ENCODE measurements around the gene RBMS3. TPM values are rescaled to one million over a fixed set of nuclear protein-coding genes. Genes with fewer than 3 reads are reported as not detected.

Gene RBMS3
- total RNA-seq, 1 donor from 2014 or later: 33.0 TPM

- Mint-ChIP-seq H3K9me3 (ENCODE audit: unreplicated experiment) (peaks cover 9% of the 10 kb centered on the region), H3K27me3 (ENCODE audit: low read depth, unreplicated experiment) (no peaks in the 10 kb centered on the region), H3K4me3 (ENCODE audit: unreplicated experiment) (no peak overlapping the region), H3K27ac (ENCODE audit: unreplicated experiment) (peak overlapping the region; percentile 62), H3K4me1 (ENCODE audit: low read depth, unreplicated experiment) (peaks cover 28% of the 10 kb centered on the region), H3K36me3 (ENCODE audit: low read depth, unreplicated experiment) (no peaks in the 10 kb centered on the region)
- no peaks in the 10 kb centered on the region for H4K20me1 ChIP-seq (ENCODE audit: insufficient read depth, low read length)
- DNase-seq (ENCODE audit: low read depth) (no peak), FAIRE-seq (peak; percentile 9)
- no peaks in the 10 kb centered on the region for H3K9me3 ChIP-seq (ENCODE audit: insufficient read depth, low read depth, low read length)
- TF ChIP-seq EZH2 (IDR thresholded peaks at IDR 0.05; ENCODE audit: insufficient read depth, low read length): no peak
- TF ChIP-seq, protein P1, sequence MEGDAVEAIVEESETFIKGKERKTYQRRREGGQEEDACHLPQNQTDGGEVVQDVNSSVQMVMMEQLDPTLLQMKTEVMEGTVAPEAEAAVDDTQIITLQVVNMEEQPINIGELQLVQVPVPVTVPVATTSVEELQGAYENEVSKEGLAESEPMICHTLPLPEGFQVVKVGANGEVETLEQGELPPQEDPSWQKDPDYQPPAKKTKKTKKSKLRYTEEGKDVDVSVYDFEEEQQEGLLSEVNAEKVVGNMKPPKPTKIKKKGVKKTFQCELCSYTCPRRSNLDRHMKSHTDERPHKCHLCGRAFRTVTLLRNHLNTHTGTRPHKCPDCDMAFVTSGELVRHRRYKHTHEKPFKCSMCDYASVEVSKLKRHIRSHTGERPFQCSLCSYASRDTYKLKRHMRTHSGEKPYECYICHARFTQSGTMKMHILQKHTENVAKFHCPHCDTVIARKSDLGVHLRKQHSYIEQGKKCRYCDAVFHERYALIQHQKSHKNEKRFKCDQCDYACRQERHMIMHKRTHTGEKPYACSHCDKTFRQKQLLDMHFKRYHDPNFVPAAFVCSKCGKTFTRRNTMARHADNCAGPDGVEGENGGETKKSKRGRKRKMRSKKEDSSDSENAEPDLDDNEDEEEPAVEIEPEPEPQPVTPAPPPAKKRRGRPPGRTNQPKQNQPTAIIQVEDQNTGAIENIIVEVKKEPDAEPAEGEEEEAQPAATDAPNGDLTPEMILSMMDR (IDR thresholded peaks at IDR 0.05; ENCODE audit: insufficient read depth, low read depth, low read length): no peak
- H3K9ac ChIP-seq (ENCODE audit: low read length): no peak overlapping the region
- no peak overlapping the region for H2AFZ ChIP-seq (ENCODE audit: low read depth, low read length)
- H3K27me3 ChIP-seq (ENCODE audit: insufficient read depth, low read length): no peaks in the 10 kb centered on the region
- no peaks in the 10 kb centered on the region for H3K79me2 ChIP-seq (ENCODE audit: insufficient read depth, low read length)
- no peak overlapping the region for H3K4me3 ChIP-seq (ENCODE audit: insufficient read depth, low read depth, low read length)
- no peaks in the 10 kb centered on the region for H3K36me3 ChIP-seq (ENCODE audit: insufficient read depth, low read length)
- H3K4me1 ChIP-seq (ENCODE audit: insufficient read depth, low read length): peaks cover 11% of the 10 kb centered on the region
- no peak overlapping the region for H3K4me2 ChIP-seq (ENCODE audit: low read length)
- no peak overlapping the region for H3K27ac ChIP-seq (ENCODE audit: low read depth, low read length)
Observed at GRCh38 chr3:29239376-29239775, 41.5 kb upstream of the RBMS3 start.

- Mint-ChIP-seq H3K27ac (ENCODE audit: unreplicated experiment) (peak overlapping the region; percentile 62), H3K4me3 (ENCODE audit: unreplicated experiment) (no peak overlapping the region), H3K9me3 (ENCODE audit: unreplicated experiment) (peaks cover 9% of the 10 kb centered on the region), H3K36me3 (ENCODE audit: low read depth, unreplicated experiment) (no peaks in the 10 kb centered on the region), H3K27me3 (ENCODE audit: low read depth, unreplicated experiment) (no peaks in the 10 kb centered on the region), H3K4me1 (ENCODE audit: low read depth, unreplicated experiment) (peaks cover 28% of the 10 kb centered on the region)
- Histone ChIP-seq H3K9me3 (ENCODE audit: insufficient read depth, low read depth, low read length) (no peaks in the 10 kb centered on the region), H3K27me3 (ENCODE audit: insufficient read depth, low read length) (no peaks in the 10 kb centered on the region), H3K4me3 (ENCODE audit: insufficient read depth, low read depth, low read length) (no peak overlapping the region), H3K36me3 (ENCODE audit: insufficient read depth, low read length) (no peaks in the 10 kb centered on the region), H3K9ac (ENCODE audit: low read length) (no peak overlapping the region), H3K4me1 (ENCODE audit: insufficient read depth, low read length) (peaks cover 11% of the 10 kb centered on the region), H4K20me1 (ENCODE audit: insufficient read depth, low read length) (no peaks in the 10 kb centered on the region), H3K4me2 (ENCODE audit: low read length) (peak overlapping the region; percentile 43), H3K27ac (ENCODE audit: low read depth, low read length) (peak overlapping the region; percentile 34), H2AFZ (ENCODE audit: low read depth, low read length) (no peak overlapping the region), H3K79me2 (ENCODE audit: insufficient read depth, low read length) (no peaks in the 10 kb centered on the region)
- no peak for TF ChIP-seq EZH2 (IDR thresholded peaks at IDR 0.05; ENCODE audit: insufficient read depth, low read length)
- TF ChIP-seq, protein P1 (IDR thresholded peaks at IDR 0.05; ENCODE audit: insufficient read depth, low read depth, low read length): no peak
- FAIRE-seq (peak; percentile 54), DNase-seq (ENCODE audit: low read depth) (peak; percentile 63)
Observed at GRCh38 chr3:29240248-29240647, 40.6 kb upstream of the RBMS3 start.

DNA sequence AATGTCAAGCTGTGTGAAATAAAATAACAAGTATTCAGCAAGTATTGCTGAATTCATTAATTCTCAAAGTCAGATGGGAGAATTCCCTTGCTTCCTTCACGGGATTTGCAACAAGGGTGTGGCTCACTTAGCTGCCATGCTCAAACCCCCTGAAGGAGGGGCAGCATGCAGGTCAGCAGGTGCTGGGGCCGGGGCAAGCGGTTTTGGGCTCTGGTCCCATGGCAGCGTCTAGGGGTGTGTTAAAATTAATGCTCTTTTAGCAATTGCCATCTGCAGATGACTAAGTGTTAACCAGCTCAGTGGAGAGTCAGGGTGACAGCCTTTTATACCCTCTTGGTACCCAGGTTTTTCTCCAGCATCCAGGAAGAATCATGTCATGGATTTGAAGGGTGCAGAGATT lies 40.0 kb upstream of the RBMS3 start:
- no peak overlapping the region for H3K4me3 ChIP-seq (ENCODE audit: insufficient read depth, low read depth, low read length)
- Mint-ChIP-seq H3K9me3 (ENCODE audit: unreplicated experiment) (peaks cover 9% of the 10 kb centered on the region), H3K27ac (ENCODE audit: unreplicated experiment) (no peak overlapping the region), H3K4me3 (ENCODE audit: unreplicated experiment) (no peak overlapping the region), H3K36me3 (ENCODE audit: low read depth, unreplicated experiment) (no peaks in the 10 kb centered on the region), H3K4me1 (ENCODE audit: low read depth, unreplicated experiment) (peaks cover 28% of the 10 kb centered on the region), H3K27me3 (ENCODE audit: low read depth, unreplicated experiment) (no peaks in the 10 kb centered on the region)
- no peaks in the 10 kb centered on the region for H3K27me3 ChIP-seq (ENCODE audit: insufficient read depth, low read length)
- H4K20me1 ChIP-seq (ENCODE audit: insufficient read depth, low read length): no peaks in the 10 kb centered on the region
- TF ChIP-seq, protein P1 (IDR thresholded peaks at IDR 0.05; ENCODE audit: insufficient read depth, low read depth, low read length): no peak
- TF ChIP-seq EZH2 (IDR thresholded peaks at IDR 0.05; ENCODE audit: insufficient read depth, low read length): no peak
- H3K4me2 ChIP-seq (ENCODE audit: low read length): no peak overlapping the region
- no peaks in the 10 kb centered on the region for H3K36me3 ChIP-seq (ENCODE audit: insufficient read depth, low read length)
- H3K4me1 ChIP-seq (ENCODE audit: insufficient read depth, low read length): peaks cover 11% of the 10 kb centered on the region
- H3K9me3 ChIP-seq (ENCODE audit: insufficient read depth, low read depth, low read length): no peaks in the 10 kb centered on the region
- H3K9ac ChIP-seq (ENCODE audit: low read length): no peak overlapping the region
- no peaks in the 10 kb centered on the region for H3K79me2 ChIP-seq (ENCODE audit: insufficient read depth, low read length)
- no peak overlapping the region for H2AFZ ChIP-seq (ENCODE audit: low read depth, low read length)
- FAIRE-seq (no peak), DNase-seq (ENCODE audit: low read depth) (no peak)
- H3K27ac ChIP-seq (ENCODE audit: low read depth, low read length): no peak overlapping the region
